ENCODE data around the gene RAB31. TPM values are rescaled to one million over a fixed set of nuclear protein-coding genes. Genes with fewer than 3 reads are reported as not detected.

RAB31 gene
- total RNA-seq, 1 experiment from 2014 or later: 6.1 TPM

GRCh38 chr18:9863282-9863681, 155.2 kb downstream of the RAB31 start:
- intact Hi-C loops (cut with micrococcal nuclease; ENCODE audit: unreplicated experiment): no loop called here
- H3K27me3 ChIP-seq (replicated peaks; ENCODE audit: insufficient read depth, low read depth, low read length, poor library complexity): no peaks in the 10 kb centered on the region
- BruUV-seq (replicated peaks): no TSS peak
- no peak for TF ChIP-seq EZH2 (IDR thresholded peaks at IDR 0.05; ENCODE audit: borderline replicate concordance, low read depth, low read length, poor library complexity, severe bottlenecking)
- no peak for TF ChIP-seq CTCF (conservative IDR thresholded peaks at IDR 0.05; ENCODE audit: low read depth, low read length)
- DNase-seq (ENCODE audit: low spot score): no peak
- H3K36me3 ChIP-seq (ENCODE audit: insufficient read depth, low read length, poor library complexity, severe bottlenecking): no peaks in the 10 kb centered on the region
- POLR2A ChIA-PET (ENCODE audit: low non-redundant PET): interaction anchor here (0.6 kb wide), 1 partner anchor 12 kb away, joined by 4 read pairs; no protein-coding TSS in a partner anchor
- H3K9me3 ChIP-seq (ENCODE audit: low read depth, low read length, poor library complexity, severe bottlenecking): peaks cover 15% of the 10 kb centered on the region
- H3K4me1 ChIP-seq (ENCODE audit: insufficient read depth, low read length, poor library complexity, severe bottlenecking): no peaks in the 10 kb centered on the region
- no peak overlapping the region for H3K27ac ChIP-seq (ENCODE audit: low read depth, low read length, poor library complexity, severe bottlenecking)
- CTCF ChIA-PET: no interaction called here
- H3K4me3 ChIP-seq (ENCODE audit: low read depth, low read length, poor library complexity, severe bottlenecking): no peak overlapping the region

GRCh38 chr18:9865764-9866490, 157.8 kb downstream of the RAB31 start:
- POLR2A ChIA-PET (ENCODE audit: low non-redundant PET): no interaction called here

GRCh38 chr18:9866627-9867026, 158.5 kb downstream of the RAB31 start:
- POLR2A ChIA-PET (ENCODE audit: low non-redundant PET): no interaction called here

More at GRCh38 chr18:9865764-9866490, 157.8 kb downstream of the RAB31 start:
- Histone ChIP-seq H3K4me1 (ENCODE audit: insufficient read depth, low read length, poor library complexity, severe bottlenecking) (peaks cover 23% of the 10 kb centered on the region), H3K4me3 (ENCODE audit: low read depth, low read length, poor library complexity, severe bottlenecking) (no peak overlapping the region), H3K27me3 (replicated peaks; ENCODE audit: insufficient read depth, low read depth, low read length, poor library complexity) (no peaks in the 10 kb centered on the region), H3K27ac (ENCODE audit: low read depth, low read length, poor library complexity, severe bottlenecking) (no peak overlapping the region), H3K36me3 (ENCODE audit: insufficient read depth, low read length, poor library complexity, severe bottlenecking) (no peaks in the 10 kb centered on the region), H3K9me3 (ENCODE audit: low read depth, low read length, poor library complexity, severe bottlenecking) (peaks cover 15% of the 10 kb centered on the region)
- no TSS peak for BruUV-seq (replicated peaks)
- intact Hi-C loops (cut with micrococcal nuclease; ENCODE audit: unreplicated experiment): no loop called here
- no peak for TF ChIP-seq CTCF (conservative IDR thresholded peaks at IDR 0.05; ENCODE audit: low read depth, low read length)
- TF ChIP-seq EZH2 (IDR thresholded peaks at IDR 0.05; ENCODE audit: borderline replicate concordance, low read depth, low read length, poor library complexity, severe bottlenecking): no peak
- no peak for DNase-seq (ENCODE audit: low spot score)
- CTCF ChIA-PET: no interaction called here

More at GRCh38 chr18:9866627-9867026, 158.5 kb downstream of the RAB31 start:
- no peak overlapping the region for H3K27ac ChIP-seq (ENCODE audit: low read depth, low read length, poor library complexity, severe bottlenecking)
- peaks cover 23% of the 10 kb centered on the region for H3K4me1 ChIP-seq (ENCODE audit: insufficient read depth, low read length, poor library complexity, severe bottlenecking)
- no peak overlapping the region for H3K4me3 ChIP-seq (ENCODE audit: low read depth, low read length, poor library complexity, severe bottlenecking)
- intact Hi-C loops (cut with micrococcal nuclease; ENCODE audit: unreplicated experiment): no loop called here
- TF ChIP-seq CTCF (conservative IDR thresholded peaks at IDR 0.05; ENCODE audit: low read depth, low read length) (no peak), EZH2 (IDR thresholded peaks at IDR 0.05; ENCODE audit: borderline replicate concordance, low read depth, low read length, poor library complexity, severe bottlenecking) (no peak)
- no peak for DNase-seq (ENCODE audit: low spot score)
- CTCF ChIA-PET: no interaction called here
- H3K36me3 ChIP-seq (ENCODE audit: insufficient read depth, low read length, poor library complexity, severe bottlenecking): no peaks in the 10 kb centered on the region
- no TSS peak for BruUV-seq (replicated peaks)
- peaks cover 15% of the 10 kb centered on the region for H3K9me3 ChIP-seq (ENCODE audit: low read depth, low read length, poor library complexity, severe bottlenecking)
- no peaks in the 10 kb centered on the region for H3K27me3 ChIP-seq (replicated peaks; ENCODE audit: insufficient read depth, low read depth, low read length, poor library complexity)
